Measurements from ENCODE around the gene TCF3.

The TCF3 gene

GRCh38 chr19:1575323-1576241 is 76.8 kb downstream of the TCF3 start:
- TF ChIP-seq POLR2A (IDR thresholded peaks at IDR 0.05; ENCODE audit: low read depth, low read length), result no peak
- no peak for FAIRE-seq
- DNase-seq (ENCODE audit: insufficient read length, low spot score), result no peak

DNA sequence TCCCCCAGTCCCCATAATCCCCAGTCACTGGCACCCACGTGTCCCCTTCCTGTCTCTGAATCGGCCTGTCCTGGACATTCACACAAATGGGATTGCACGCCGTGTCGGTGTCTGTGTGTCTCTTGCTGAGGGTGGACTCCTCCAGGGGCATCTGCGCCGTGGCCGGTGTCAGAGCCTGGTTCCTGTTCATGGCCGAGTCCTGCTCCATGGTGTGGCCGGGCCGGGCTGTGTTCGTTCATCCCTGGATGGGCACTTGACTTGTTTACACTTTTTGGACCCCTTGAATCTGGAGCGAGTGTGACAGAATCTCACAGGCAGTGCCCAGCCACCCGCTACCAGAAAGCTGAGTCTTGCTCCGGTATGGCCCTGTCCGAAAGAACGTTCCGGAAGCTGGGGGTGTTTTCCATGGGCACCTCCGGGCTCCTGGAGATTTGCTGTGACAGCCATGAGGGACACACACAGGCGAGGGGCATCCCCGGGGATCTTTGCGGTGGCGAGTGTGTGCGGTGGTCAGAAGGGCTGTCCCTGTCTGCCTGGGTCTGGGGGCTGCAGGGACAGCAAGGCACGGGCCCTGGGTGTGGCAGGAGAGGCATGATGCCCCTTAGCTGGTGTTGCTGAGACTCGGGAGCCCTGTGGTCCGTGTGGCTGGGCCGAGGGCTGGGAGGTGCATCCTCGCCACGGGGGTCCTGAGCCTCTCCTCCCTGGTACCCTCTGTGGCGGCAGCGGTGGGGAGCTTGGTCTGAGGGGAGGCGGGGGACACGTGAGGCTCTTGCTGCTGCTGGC is 77.9 kb downstream of the TCF3 start:
- no peak for TF ChIP-seq POLR2A (IDR thresholded peaks at IDR 0.05; ENCODE audit: low read depth, low read length)
- DNase-seq (ENCODE audit: insufficient read length, low spot score) (no peak), FAIRE-seq (no peak)

GRCh38 chr19:1572795-1573194 is 79.6 kb downstream of the TCF3 start:
- no peak for DNase-seq (ENCODE audit: insufficient read length, low spot score)
- TF ChIP-seq POLR2A (IDR thresholded peaks at IDR 0.05; ENCODE audit: low read depth, low read length), result no peak
- no peak for FAIRE-seq

DNA sequence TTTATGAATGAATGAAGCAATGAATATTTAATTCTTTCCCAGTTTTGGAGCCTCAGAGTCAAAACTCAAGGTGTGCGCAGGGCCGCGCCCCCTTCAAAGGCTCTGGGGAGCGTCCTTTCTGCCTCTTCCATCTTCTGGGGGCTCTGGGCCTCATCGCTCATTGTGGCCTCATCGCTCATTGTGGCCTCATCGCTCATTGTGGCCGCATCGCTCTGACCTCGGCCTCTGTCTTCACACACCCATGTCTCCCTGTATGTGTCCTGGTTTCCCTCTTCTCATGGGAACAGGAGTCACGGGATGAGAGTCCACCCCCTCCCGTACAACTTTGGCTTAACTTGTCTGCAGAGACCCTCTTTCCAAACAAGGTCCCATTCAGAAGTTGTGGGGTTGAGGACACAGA is 81.1 kb downstream of the TCF3 start:
- TF ChIP-seq POLR2A (IDR thresholded peaks at IDR 0.05; ENCODE audit: low read depth, low read length), result no peak

DNA sequence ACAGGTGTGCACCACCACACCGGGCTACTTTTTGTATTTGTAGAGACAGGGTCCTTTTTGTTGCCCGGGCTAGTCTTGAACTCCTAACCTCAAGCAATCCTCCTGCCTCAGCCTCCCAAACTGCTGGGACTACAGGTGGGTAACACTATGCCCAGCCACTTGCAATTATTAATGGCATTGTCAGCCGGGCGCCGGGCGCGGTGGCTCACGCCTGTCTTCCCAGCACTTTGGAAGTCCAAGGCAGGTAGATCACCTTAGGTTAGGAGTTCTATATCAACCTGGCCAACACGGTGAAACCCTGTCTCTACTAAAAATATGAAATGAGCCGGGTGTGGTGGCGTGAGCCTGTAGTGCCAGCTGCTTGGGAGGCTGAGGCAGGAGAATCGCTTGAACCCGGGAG is 81.6 kb downstream of the TCF3 start:
- DNase-seq (ENCODE audit: insufficient read length, low spot score) (no peak), FAIRE-seq (no peak)
- TF ChIP-seq POLR2A (IDR thresholded peaks at IDR 0.05; ENCODE audit: low read depth, low read length), result no peak

More for the DNA sequence above, 81.1 kb downstream of the TCF3 start:
- FAIRE-seq (no peak), DNase-seq (ENCODE audit: insufficient read length, low spot score) (no peak)

GRCh38 chr19:1569997-1570396 is 82.4 kb downstream of the TCF3 start:
- no peak for TF ChIP-seq POLR2A (IDR thresholded peaks at IDR 0.05; ENCODE audit: low read depth, low read length)
- DNase-seq (ENCODE audit: insufficient read length, low spot score), result no peak
- no peak for FAIRE-seq

DNA sequence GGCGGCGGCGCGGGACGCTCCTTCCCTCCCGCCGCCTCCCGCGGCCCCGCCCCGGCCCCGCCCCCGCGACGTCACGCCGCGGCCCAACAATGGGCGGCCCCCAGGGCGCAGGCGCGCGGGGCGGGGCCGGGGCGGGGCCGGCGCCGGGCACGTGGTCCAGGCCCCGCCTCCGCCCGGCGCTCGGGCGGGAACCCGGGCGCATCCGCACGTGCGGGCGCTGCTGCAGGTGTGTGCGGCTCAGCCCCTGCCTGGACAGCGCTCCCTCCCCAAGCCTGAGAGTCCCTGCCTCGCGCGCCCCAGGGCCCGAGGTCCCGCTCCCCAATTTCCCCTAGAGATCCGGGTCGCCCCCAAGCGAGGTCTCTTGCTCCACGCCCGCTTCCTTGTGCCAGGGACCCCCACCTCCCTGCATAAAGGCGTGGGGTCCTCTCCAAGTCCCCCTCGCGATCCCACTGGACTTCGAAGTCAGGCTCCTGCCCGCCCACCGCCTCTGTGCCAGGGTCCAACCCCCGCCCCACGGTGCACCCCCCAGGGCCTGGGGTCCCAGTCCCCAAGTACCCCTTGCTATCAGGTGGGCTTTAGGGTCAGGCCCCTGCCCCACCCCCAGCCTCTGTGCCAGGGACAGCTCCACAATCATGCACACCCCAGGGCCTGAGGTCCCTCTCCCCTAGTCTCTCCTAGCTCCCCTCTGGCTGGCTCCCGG is 83.9 kb downstream of the TCF3 start, which contains the start of gene MEX3D:
Gene MEX3D (minus strand): TSS at position 6 of the 700 bp plus-strand sequence. CDS start 267 bp downstream, outside the sequence.
- DNase-seq (ENCODE audit: insufficient read length, low spot score), result peak; percentile 94
- no peak for FAIRE-seq
- TF ChIP-seq POLR2A (IDR thresholded peaks at IDR 0.05; ENCODE audit: low read depth, low read length), result peak; percentile 27; the same call in 1 of the 2 replicates

DNA sequence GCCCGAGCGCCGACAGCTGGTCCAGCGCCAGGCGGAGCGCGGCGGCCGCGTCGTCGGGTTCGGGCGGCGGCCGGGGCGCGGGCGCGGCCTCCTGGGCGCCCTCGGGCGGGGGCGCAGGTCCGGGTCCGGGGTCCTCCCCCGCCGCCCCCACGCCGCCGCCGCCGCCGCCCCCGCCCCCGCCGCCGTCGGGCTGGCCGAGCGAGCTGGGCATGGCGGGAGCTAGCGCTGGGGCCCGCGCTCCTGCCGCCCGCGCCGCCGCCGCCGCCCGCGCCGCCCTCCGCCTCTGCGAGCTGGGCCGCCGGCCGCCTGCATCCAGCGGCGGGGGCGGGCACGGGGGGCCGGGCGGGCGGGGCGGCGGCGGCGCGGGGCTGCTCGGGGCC is 84.6 kb downstream of the TCF3 start:
- TF ChIP-seq POLR2A (IDR thresholded peaks at IDR 0.05; ENCODE audit: low read depth, low read length), result no peak
- FAIRE-seq, result no peak
- DNase-seq (ENCODE audit: insufficient read length, low spot score), result no peak

- TF ChIP-seq POLR2A (IDR thresholded peaks at IDR 0.05; ENCODE audit: low read depth, low read length), result peak; percentile 24; the same call in 1 of the 2 replicates
- no peak for FAIRE-seq
- peak; percentile 49 for DNase-seq (ENCODE audit: insufficient read length, low spot score)
Observed at GRCh38 chr19:1567116-1567847, 85.1 kb downstream of the TCF3 start.

GRCh38 chr19:1566392-1567115 is 85.9 kb downstream of the TCF3 start:
- no peak for FAIRE-seq
- peak; percentile 92 for DNase-seq (ENCODE audit: insufficient read length, low spot score)
- peak; percentile 58 for TF ChIP-seq POLR2A (IDR thresholded peaks at IDR 0.05; ENCODE audit: low read depth, low read length)

GRCh38 chr19:1563251-1563650 is 89.2 kb downstream of the TCF3 start:
- FAIRE-seq (no peak), DNase-seq (ENCODE audit: insufficient read length, low spot score) (no peak)
- TF ChIP-seq POLR2A (IDR thresholded peaks at IDR 0.05; ENCODE audit: low read depth, low read length), result no peak

GRCh38 chr19:1561236-1561842 is 91.1 kb downstream of the TCF3 start:
- FAIRE-seq, result no peak
- no peak for TF ChIP-seq POLR2A (IDR thresholded peaks at IDR 0.05; ENCODE audit: low read depth, low read length)
- no peak for DNase-seq (ENCODE audit: insufficient read length, low spot score)

All from H54 (cell line).